H1 (cell line): ENCODE measurements around the gene LTA4H. TPM values are rescaled to one million over a fixed set of nuclear protein-coding genes. Genes with fewer than 3 reads are reported as not detected.

ENCODE experiments used
- CTCF ChIA-PET: fragments of 300-600 bp; sonication (Branson Sonifier 250); formaldehyde crosslinking; loops from one replicate; lab custom pipeline; 2021; ENCODE audit not compliant: partially characterized antibody; lab: Charles Lee
- POLR2A ChIA-PET: fragments of 300-600 bp; sonication (Branson Sonifier 250); formaldehyde crosslinking; loops from one replicate; lab custom pipeline; 2021; ENCODE audit warnings: inconsistent platforms; ENCODE audit not compliant: partially characterized antibody; lab: Charles Lee
- DNase-seq, 2 experiments: peaks; one replicate each; pipeline versions ENCODE4 v3.0.0 to v3.0.0-alpha.2; 2010 to 2022; ENCODE audit warnings: low spot score in 2 of 2, low read depth in 1 of 2, mixed read lengths in 1 of 2
- FAIRE-seq: peaks from 2 replicates; lab custom pipeline; 2011; peaks lifted over from hg19 to GRCh38; lab: Jason Lieb, UNC
- H2AFZ ChIP-seq: 2 replicates; pipeline ENCODE4 v1.8.1; 2012; ENCODE audit warnings: low read length, inconsistent platforms
- H2AK5ac ChIP-seq: 2 replicates; pipeline ENCODE4 v1.6.1; 2013; ENCODE audit warnings: low read depth, low read length
- H2BK120ac ChIP-seq: replicated peaks from 2 replicates; pipeline ENCODE3; 2013; ENCODE audit warnings: low read depth, low read length, inconsistent platforms
- H2BK12ac ChIP-seq: 2 replicates; pipeline ENCODE4 v1.6.1; 2013; ENCODE audit warnings: low read depth, low read length
- H2BK15ac ChIP-seq: 2 replicates; pipeline ENCODE4 v1.6.1; 2013; ENCODE audit warnings: low read length
- H2BK20ac ChIP-seq: 2 replicates; pipeline ENCODE4 v1.6.1; 2013; ENCODE audit warnings: low read length
- H2BK5ac ChIP-seq: 2 replicates; pipeline ENCODE4 v1.6.1; 2013; ENCODE audit warnings: low read depth, low read length
- H3K14ac ChIP-seq: 2 replicates; pipeline ENCODE4 v1.6.1; 2013; ENCODE audit warnings: inconsistent platforms; ENCODE audit not compliant: insufficient read length
- H3K18ac ChIP-seq: 2 replicates; pipeline ENCODE4 v1.6.1; 2013; ENCODE audit warnings: low read length; ENCODE audit errors: extremely low read depth
- H3K23ac ChIP-seq: 2 replicates; pipeline ENCODE4 v1.6.1; 2013; ENCODE audit warnings: inconsistent platforms; ENCODE audit not compliant: insufficient read length
- H3K23me2 ChIP-seq: 2 replicates; pipeline ENCODE4 v1.6.1; 2013; ENCODE audit warnings: low read depth, low read length
- H3K27ac ChIP-seq: 2 replicates; pipeline ENCODE4 v1.6.1; 2011; ENCODE audit warnings: low read depth, low read length, inconsistent platforms
- H3K27me3 ChIP-seq, 4 experiments: replicated peaks in 1 of 4; 1 replicate in 1 of 4; 2 replicates in 3 of 4; pipeline versions ENCODE4 v1.6.1 to v1.8.1; 2011 to 2013; ENCODE audit warnings: low read length in 3 of 4, mild to moderate bottlenecking in 3 of 4, inconsistent platforms in 2 of 4, mixed read lengths in 2 of 4, moderate library complexity in 1 of 4; ENCODE audit not compliant: control insufficient read depth in 3 of 4, insufficient read depth in 3 of 4; ENCODE audit errors: extremely low read depth in 1 of 4
- H3K36me3 ChIP-seq, 4 experiments: 2 replicates each; pipeline versions ENCODE4 v1.6.1 to v1.8.1; 2011 to 2013; ENCODE audit warnings: mild to moderate bottlenecking in 4 of 4, low read length in 3 of 4, moderate library complexity in 2 of 4, control low read depth in 1 of 4, inconsistent platforms in 1 of 4; ENCODE audit not compliant: insufficient read depth in 4 of 4, control insufficient read depth in 2 of 4
- H3K4ac ChIP-seq: replicated peaks from 2 replicates; pipeline ENCODE3; 2013; ENCODE audit warnings: low read length, low read depth, mixed read lengths, inconsistent platforms; ENCODE audit not compliant: insufficient read length
- H3K4me1 ChIP-seq, 4 experiments: replicated peaks in 1 of 4; 1 replicate in 1 of 4; 2 replicates in 3 of 4; pipeline versions ENCODE4 v1.6.1 to v1.8.1; 2011 to 2013; ENCODE audit warnings: low read length in 3 of 4, inconsistent platforms in 2 of 4, mixed read lengths in 1 of 4; ENCODE audit not compliant: insufficient read depth in 4 of 4, control insufficient read depth in 3 of 4
- H3K4me2 ChIP-seq, 2 experiments: 2 replicates each; pipeline versions ENCODE4 v1.6.1 to v1.8.1; 2011 to 2013; ENCODE audit warnings: low read depth in 2 of 2, low read length in 2 of 2, control low read depth in 1 of 2, inconsistent platforms in 1 of 2, mild to moderate bottlenecking in 1 of 2; ENCODE audit not compliant: insufficient read depth in 1 of 2
- H3K4me3 ChIP-seq, 4 experiments: fragments of 200-600, 300-600 bp in 1 of 4; sonication (generic), shearing (Covaris generic), sonication (Bioruptor Twin) in 1 of 4; 2 replicates each; pipeline versions ENCODE4 v1.5.1 to v1.8.1; 2011 to 2016; ENCODE audit warnings: low read length in 4 of 4, low read depth in 3 of 4, control low read depth in 2 of 4, inconsistent platforms in 2 of 4, mild to moderate bottlenecking in 2 of 4, mixed read lengths in 1 of 4, moderate library complexity in 1 of 4; ENCODE audit not compliant: insufficient read depth in 2 of 4; ENCODE audit errors: extremely low read depth in 1 of 4
- H3K56ac ChIP-seq: replicated peaks from 2 replicates; pipeline ENCODE3; 2013; ENCODE audit warnings: low read depth, mild to moderate bottlenecking, mixed read lengths, low read length, inconsistent platforms; ENCODE audit not compliant: insufficient read length
- H3K79me1 ChIP-seq: 2 replicates; pipeline ENCODE4 v1.6.1; 2013; ENCODE audit warnings: low read depth, low read length, control low read depth
- H3K79me2 ChIP-seq, 2 experiments: 2 replicates each; pipeline versions ENCODE4 v1.6.1 to v1.8.1; 2012 to 2013; ENCODE audit warnings: low read length in 2 of 2, mild to moderate bottlenecking in 2 of 2, inconsistent platforms in 1 of 2; ENCODE audit not compliant: insufficient read depth in 2 of 2, control insufficient read depth in 1 of 2
- H3K9ac ChIP-seq, 4 experiments: replicated peaks in 1 of 4; 1 replicate in 1 of 4; 2 replicates in 3 of 4; pipeline versions ENCODE4 v1.6.1 to v1.8.1; 2011 to 2013; ENCODE audit warnings: low read depth in 3 of 4, low read length in 3 of 4, control low read depth in 2 of 4, mild to moderate bottlenecking in 2 of 4, moderate library complexity in 2 of 4, inconsistent platforms in 1 of 4; ENCODE audit errors: extremely low read depth in 1 of 4
- H3K9me3 ChIP-seq, 2 experiments: 2 replicates each; pipeline versions ENCODE4 v1.6.1 to v1.8.1; 2012 to 2013; ENCODE audit warnings: mild to moderate bottlenecking in 2 of 2, moderate library complexity in 2 of 2, control low read depth in 1 of 2, inconsistent platforms in 1 of 2, low read depth in 1 of 2, low read length in 1 of 2, mixed read lengths in 1 of 2; ENCODE audit not compliant: insufficient read depth in 2 of 2
- H4K20me1 ChIP-seq, 2 experiments: replicated peaks in 1 of 2; 2 replicates each; pipeline versions ENCODE3 to v1.8.1; 2011 to 2013; ENCODE audit warnings: inconsistent platforms in 2 of 2, low read length in 2 of 2, mild to moderate bottlenecking in 1 of 2; ENCODE audit not compliant: insufficient read depth in 2 of 2, control insufficient read depth in 1 of 2
- H4K5ac ChIP-seq: 2 replicates; pipeline ENCODE4 v1.6.1; 2013; ENCODE audit warnings: low read length, low read depth, mixed read lengths, inconsistent platforms; ENCODE audit not compliant: insufficient read length
- H4K8ac ChIP-seq: 2 replicates; pipeline ENCODE4 v1.8.0; 2013; ENCODE audit warnings: mild to moderate bottlenecking, moderate library complexity, low read length, inconsistent platforms; ENCODE audit not compliant: insufficient read depth; ENCODE audit errors: extremely low read depth
- H4K91ac ChIP-seq: replicated peaks from 2 replicates; pipeline ENCODE3; 2013; ENCODE audit warnings: low read length, mixed read lengths, inconsistent platforms; ENCODE audit not compliant: insufficient read length
- CEBPB ChIP-seq: IDR thresholded peaks from 2 replicates; pipeline ENCODE4 v1.6.1; 2012; ENCODE audit warnings: low read depth, low read length
- E2F6 ChIP-seq: IDR thresholded peaks from 2 replicates; pipeline ENCODE4 v1.6.1; 2012; ENCODE audit warnings: inconsistent platforms
- MAFK ChIP-seq: IDR thresholded peaks from 2 replicates; pipeline ENCODE4 v1.6.1; 2012; ENCODE audit warnings: low read depth, mild to moderate bottlenecking, improper control_type of control experiment, low read length
- MAX ChIP-seq: IDR thresholded peaks from 2 replicates; pipeline ENCODE4 v1.6.1; 2012; ENCODE audit warnings: inconsistent platforms
- WGBS, 2 experiments: shearing (Covaris generic) in 1 of 2; methylation state at CpG; one replicate each; pipeline versions ENCODE4 v1.1.6 to v1.1.7; 2013 to 2015; ENCODE audit warnings: low lambda C conversion rate in 2 of 2, mixed read lengths in 2 of 2, inconsistent platforms in 1 of 2, low coverage in 1 of 2, missing lambda C conversion rate in 1 of 2; ENCODE audit not compliant: insufficient replicate concordance in 2 of 2, insufficient coverage in 1 of 2, insufficient read length in 1 of 2; ENCODE audit errors: extremely low coverage in 1 of 2, missing lambda C conversion rate in 1 of 2; 5-methylcytosine and 5-hydroxymethylcytosine counted together
- polyA plus RNA-seq, 7 experiments: library from polyadenylated mRNA; depleted of rRNA in 3 of 7; stranded (reverse) in 5 of 7; unstranded in 2 of 7; fragments of >200 nt in 5 of 7; fragments of 200-250 nt in 2 of 7; gene quantifications; 1 replicate in 5 of 7; 2 replicates in 1 of 7; 4 replicates in 1 of 7; pipeline versions ENCODE4 v1.2.1 to v1.2.3, GENCODE V29; 2011 to 2013; ENCODE audit warnings: missing spikeins in 2 of 7, mixed read lengths in 2 of 7
- total RNA-seq: library from RNA; stranded (reverse); fragmentation: NEBNext Ultra II Directional; extraction: Animal tissue kit (Norgen Biotek cat#: 25700); gene quantifications from 2 replicates; pipeline ENCODE4 v1.2.1, GENCODE V29; 2021

Gene LTA4H
- total and polyA plus RNA-seq, 2 of the 8 experiments (the other 6 are each of a cell fraction or from before 2014, with no cell fraction given) = 106 to 167 TPM

- Histone ChIP-seq H3K56ac (no peak overlapping the region), H3K27me3 (no peaks in the 10 kb centered on the region), H3K79me1 (no peaks in the 10 kb centered on the region), H4K8ac (no peak overlapping the region), H3K4me1 (peaks cover 0 to 8% (median 4%) of the 10 kb centered on the region in 4 experiments; a peak in 5 of 7 replicates), H3K79me2 (no peaks in the 10 kb centered on the region), H3K23me2 (no peaks in the 10 kb centered on the region), H2BK120ac (no peak overlapping the region), H3K18ac (no peak overlapping the region), H4K20me1 (no peaks in the 10 kb centered on the region), H3K36me3 (no peaks in the 10 kb centered on the region), H3K4me3 (no peak overlapping the region), H2AFZ (no peak overlapping the region), H3K4ac (no peak overlapping the region), H3K9me3 (no peaks in the 10 kb centered on the region; a peak in 1 of 4 replicates), H2BK12ac (no peak overlapping the region), H3K9ac (no peak overlapping the region), H3K23ac (no peak overlapping the region), H3K4me2 (no peak overlapping the region), H2BK5ac (no peak overlapping the region), H2BK20ac (no peak overlapping the region), H2AK5ac (no peak overlapping the region), H2BK15ac (no peak overlapping the region), H3K27ac (no peak overlapping the region), H3K14ac (no peak overlapping the region), H4K91ac (no peak overlapping the region), H4K5ac (no peak overlapping the region)
- no peak for FAIRE-seq
- ChIA-PET POLR2A (interaction anchor here (1.4 kb wide), 2 partner anchors 8 to 129 kb away, joined by 3 to 4 read pairs; no protein-coding TSS in a partner anchor), CTCF (interaction anchor here (0.7 to 4.7 kb wide), 7 partner anchors 9 to 339 kb away, joined by 3 to 53 read pairs (median 4); no protein-coding TSS in a partner anchor)
- DNase-seq = no peak
- TF ChIP-seq MAFK (no peak), MAX (no peak), E2F6 (no peak), CEBPB (no peak)
- 82% methylated on average over 7 of the region's 7 CpGs; no CpG with 5 or more reads in 1 of the 2 experiments for WGBS, 2 experiments
These were observed 45.3 kb downstream of the LTA4H start for GRCh38 chr12:95990136-95990535.
